Measurements from ENCODE around the gene PAFAH2. TPM values are rescaled to one million over a fixed set of nuclear protein-coding genes. Genes with fewer than 3 reads are reported as not detected.

PAFAH2 gene
- total and polyA plus RNA-seq, 7 experiments from 2014 or later: 11.4 to 36.0 (median 19.5) TPM

DNA sequence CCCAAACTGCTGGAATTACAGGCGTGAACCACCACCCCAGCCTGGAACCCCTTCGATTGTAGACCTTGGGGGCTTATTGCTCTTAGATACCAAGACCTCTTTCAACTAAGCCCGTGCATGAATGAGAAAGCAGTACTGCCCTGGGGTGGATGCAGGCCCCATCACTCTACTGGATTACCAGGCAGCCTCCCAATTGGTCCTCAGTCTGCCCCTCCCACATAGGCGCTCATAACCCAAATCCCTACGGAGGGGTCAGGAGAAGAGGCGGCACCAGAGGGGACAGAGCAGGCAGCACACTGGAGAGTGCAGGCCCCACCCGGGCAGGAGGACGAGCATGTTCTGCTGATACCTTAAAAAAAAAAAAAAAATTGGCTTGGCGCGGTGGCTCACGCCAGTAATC is 79.2 kb downstream of the PAFAH2 start:
- H3K27ac Mint-ChIP-seq: no peak overlapping the region
- no peak for ATAC-seq
- Histone ChIP-seq H3K36me3 (ENCODE audit: control insufficient read depth in 2 of 3, insufficient read depth in 3 of 3, low read length in 3 of 3) (no peaks in the 10 kb centered on the region), H3K27me3 (ENCODE audit: control insufficient read depth in 2 of 2, insufficient read depth in 2 of 2, low read length in 2 of 2) (no peaks in the 10 kb centered on the region), H3K27ac (ENCODE audit: low read depth, low read length) (no peak overlapping the region), H3K4me3 (ENCODE audit: low read length) (no peak overlapping the region), H3K9me3 (ENCODE audit: control insufficient read depth in 2 of 3, low read length in 3 of 3) (no peaks in the 10 kb centered on the region), H3K4me1 (ENCODE audit: control insufficient read depth in 2 of 2, insufficient read depth in 2 of 2, low read length in 2 of 2) (peaks cover 19 to 20% of the 10 kb centered on the region in 2 donors)
- H3K9me3 Mint-ChIP-seq: no peaks in the 10 kb centered on the region
- peaks cover 23 to 46% (median 35%) of the 10 kb centered on the region in 7 donors for H3K4me1 Mint-ChIP-seq
- intact Hi-C loops (cut with micrococcal nuclease): no loop called here
- ChIA-PET POLR2A (interaction anchor here (1.5 to 2.8 kb wide), 2 partner anchors 11 to 23 kb away, joined by 7 to 14 read pairs; partner anchors contain the start of gene STMN1), CTCF (interaction anchor here (1.6 to 1.8 kb wide), 2 partner anchors 23 to 79 kb away, joined by 7 to 8 read pairs; partner anchors contain the start of gene PAFAH2)
- peak overlapping the region in 1 of 10 donors; percentile 51 for H3K4me3 Mint-ChIP-seq
- H3K27me3 Mint-ChIP-seq: peaks cover 0 to 29% (median 0%) of the 10 kb centered on the region in 5 donors
- H3K36me3 Mint-ChIP-seq: peaks cover 0 to 3% (median 0%) of the 10 kb centered on the region in 5 donors
- no peak for DNase-seq

DNA sequence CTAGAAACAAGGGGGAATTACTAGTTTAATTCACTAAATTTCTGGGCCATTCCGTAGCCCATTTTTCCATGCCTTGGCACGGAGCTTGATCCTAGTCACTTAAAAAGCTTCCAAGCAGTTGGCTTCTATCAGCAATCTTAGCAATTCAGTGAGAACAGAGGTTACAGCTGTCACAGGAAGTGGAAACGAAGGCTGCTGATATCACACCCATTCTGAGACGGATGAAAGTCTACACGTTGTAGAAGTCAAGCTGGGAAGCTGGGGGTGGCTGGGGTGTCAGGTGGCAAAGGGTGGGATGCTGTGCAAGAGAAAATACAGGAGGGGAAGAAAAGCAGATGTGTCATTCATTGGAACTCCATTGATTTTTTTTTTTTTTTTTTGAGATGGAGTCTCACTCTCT is 79.9 kb downstream of the PAFAH2 start:
- peak; percentile 60 for ATAC-seq
- CTCF ChIA-PET: interaction anchor here (0.7 to 1.8 kb wide), 4 partner anchors 13 to 120 kb away, joined by 3 to 8 read pairs (median 5); partner anchors contain the start of gene PAFAH2
- no peak overlapping the region for H3K27ac ChIP-seq (ENCODE audit: low read depth, low read length)
- no peaks in the 10 kb centered on the region for H3K36me3 ChIP-seq (ENCODE audit: control insufficient read depth in 2 of 3, insufficient read depth in 3 of 3, low read length in 3 of 3)
- H3K4me1 ChIP-seq (ENCODE audit: control insufficient read depth in 2 of 2, insufficient read depth in 2 of 2, low read length in 2 of 2): peaks cover 19 to 20% of the 10 kb centered on the region in 2 donors
- intact Hi-C loops (cut with micrococcal nuclease): no loop called here
- Mint-ChIP-seq H3K4me1 (peaks cover 23 to 41% (median 31%) of the 10 kb centered on the region in 7 donors), H3K27me3 (peaks cover 0 to 23% (median 0%) of the 10 kb centered on the region in 5 donors), H3K27ac (peak overlapping the region in 8 of 9 donors; percentile 28 to 87 (median 69)), H3K36me3 (peaks cover 0 to 3% (median 0%) of the 10 kb centered on the region in 5 donors), H3K9me3 (no peaks in the 10 kb centered on the region), H3K4me3 (peak overlapping the region; percentile 44 to 78 (median 62))
- H3K9me3 ChIP-seq (ENCODE audit: control insufficient read depth in 2 of 3, low read length in 3 of 3): no peaks in the 10 kb centered on the region
- no peaks in the 10 kb centered on the region for H3K27me3 ChIP-seq (ENCODE audit: control insufficient read depth in 2 of 2, insufficient read depth in 2 of 2, low read length in 2 of 2)
- peak in 7 of 9 donors; percentile 7 to 46 (median 31) for DNase-seq
- no peak overlapping the region for H3K4me3 ChIP-seq (ENCODE audit: low read length)
- POLR2A ChIA-PET: interaction anchor here (0.6 to 2.8 kb wide), 10 partner anchors 10 to 418 kb away, joined by 3 to 14 read pairs (median 3); partner anchors contain the start of genes PAFAH2 and STMN1

DNA sequence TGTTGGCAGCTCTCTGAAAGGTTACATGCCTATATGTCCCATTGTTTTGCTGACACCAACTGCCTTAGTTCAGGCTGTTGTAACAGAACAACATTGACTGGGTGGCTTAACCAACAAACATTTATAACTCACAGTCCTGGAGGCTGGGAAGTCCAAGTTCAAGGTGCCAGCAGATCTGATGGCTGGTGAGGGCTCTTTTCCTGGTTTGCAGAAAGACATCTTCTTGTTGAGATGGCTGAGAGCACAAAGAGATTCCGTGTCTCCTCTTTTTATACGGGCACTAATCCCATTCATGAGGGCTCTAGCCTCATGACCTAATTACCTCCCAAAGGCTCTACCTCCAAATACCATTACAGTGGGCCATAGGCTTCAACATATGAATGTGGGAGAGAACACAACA is 81.4 kb downstream of the PAFAH2 start:
- H3K4me3 ChIP-seq (ENCODE audit: low read length): no peak overlapping the region
- peaks cover 11 to 13% of the 10 kb centered on the region in 2 donors for H3K4me1 ChIP-seq (ENCODE audit: control insufficient read depth in 2 of 2, insufficient read depth in 2 of 2, low read length in 2 of 2)
- Mint-ChIP-seq H3K36me3 (peaks cover 0 to 3% (median 0%) of the 10 kb centered on the region in 5 donors), H3K4me1 (peaks cover 14 to 30% (median 20%) of the 10 kb centered on the region in 7 donors), H3K9me3 (no peaks in the 10 kb centered on the region), H3K27ac (peak overlapping the region in 4 of 9 donors; percentile 18 to 64 (median 58)), H3K4me3 (no peak overlapping the region), H3K27me3 (peaks cover 0 to 20% (median 0%) of the 10 kb centered on the region in 5 donors)
- no peaks in the 10 kb centered on the region for H3K36me3 ChIP-seq (ENCODE audit: control insufficient read depth in 2 of 3, insufficient read depth in 3 of 3, low read length in 3 of 3)
- DNase-seq (no peak), ATAC-seq (no peak)
- H3K27ac ChIP-seq (ENCODE audit: low read depth, low read length): no peak overlapping the region
- H3K27me3 ChIP-seq (ENCODE audit: control insufficient read depth in 2 of 2, insufficient read depth in 2 of 2, low read length in 2 of 2): no peaks in the 10 kb centered on the region
- intact Hi-C loops (cut with micrococcal nuclease): no loop called here
- ChIA-PET CTCF (no interaction called here), POLR2A (interaction anchor here (2.8 kb wide), 1 partner anchor 9 kb away, joined by 14 read pairs; the partner anchor contains the start of gene STMN1)
- no peaks in the 10 kb centered on the region for H3K9me3 ChIP-seq (ENCODE audit: control insufficient read depth in 2 of 3, low read length in 3 of 3)

DNA sequence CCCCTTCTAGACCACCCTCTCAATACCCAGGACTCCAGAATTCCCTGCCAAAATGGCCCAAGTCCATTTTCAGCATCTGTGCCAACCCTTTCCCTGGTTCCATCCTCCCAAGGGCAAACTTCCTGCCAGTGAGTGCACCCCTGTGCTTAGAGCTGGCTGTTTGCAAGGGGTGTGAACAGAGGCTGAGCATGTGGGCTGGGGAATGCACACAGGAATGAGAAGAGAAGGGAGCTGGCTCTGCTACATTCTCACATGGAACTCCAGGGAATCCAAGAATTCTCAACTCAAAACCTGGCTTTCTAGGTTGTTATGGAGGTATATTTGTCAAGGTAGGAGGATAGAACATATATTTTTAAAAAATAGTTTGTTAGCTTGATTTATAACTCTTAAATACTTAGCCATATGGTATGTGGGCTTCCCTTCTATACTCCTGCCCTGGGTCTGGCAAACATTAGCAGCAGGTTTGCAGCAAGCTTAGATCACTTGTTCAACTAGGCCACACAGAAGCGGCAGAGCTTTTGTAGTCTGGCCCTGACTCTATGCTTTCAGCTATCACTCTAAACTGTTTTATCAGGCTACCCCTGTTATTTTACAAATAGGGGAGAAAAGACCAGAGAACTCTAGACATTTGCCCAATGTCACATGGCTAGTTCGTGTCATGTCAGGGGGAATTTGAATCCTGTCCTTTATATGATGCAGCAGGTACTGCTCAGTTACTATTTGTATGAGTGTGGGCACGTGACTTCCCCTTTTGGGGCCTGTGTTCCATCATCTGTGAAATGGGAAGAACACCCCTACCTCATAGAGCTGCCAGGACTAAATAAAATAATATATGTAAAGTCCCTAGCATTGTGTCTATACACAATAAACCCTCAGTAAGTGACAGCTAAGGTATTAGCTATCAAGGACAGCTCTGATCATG is 83.5 kb downstream of the PAFAH2 start:
- Histone ChIP-seq H3K27me3 (ENCODE audit: control insufficient read depth in 2 of 2, insufficient read depth in 2 of 2, low read length in 2 of 2) (no peaks in the 10 kb centered on the region), H3K4me1 (ENCODE audit: control insufficient read depth in 2 of 2, insufficient read depth in 2 of 2, low read length in 2 of 2) (peaks cover 11 to 13% of the 10 kb centered on the region in 2 donors), H3K27ac (ENCODE audit: low read depth, low read length) (no peak overlapping the region), H3K9me3 (ENCODE audit: control insufficient read depth in 2 of 3, low read length in 3 of 3) (no peaks in the 10 kb centered on the region), H3K36me3 (ENCODE audit: control insufficient read depth in 2 of 3, insufficient read depth in 3 of 3, low read length in 3 of 3) (no peaks in the 10 kb centered on the region), H3K4me3 (ENCODE audit: low read length) (no peak overlapping the region)
- peaks cover 0 to 17% (median 0%) of the 10 kb centered on the region in 5 donors for H3K27me3 Mint-ChIP-seq
- no peaks in the 10 kb centered on the region for H3K9me3 Mint-ChIP-seq
- intact Hi-C loops (cut with micrococcal nuclease): no loop called here
- peaks cover 0 to 1% (median 0%) of the 10 kb centered on the region in 5 donors for H3K36me3 Mint-ChIP-seq
- peaks cover 6 to 19% (median 13%) of the 10 kb centered on the region in 7 donors for H3K4me1 Mint-ChIP-seq
- POLR2A ChIA-PET: interaction anchor here (1.1 kb wide), 1 partner anchor 57 kb away, joined by 5 read pairs; no protein-coding TSS in a partner anchor
- CTCF ChIA-PET: interaction anchor here (0.7 to 1.9 kb wide), 3 partner anchors 11 to 83 kb away, joined by 3 to 6 read pairs (median 3); partner anchors contain the start of gene PAFAH2
- no peak for DNase-seq
- H3K27ac Mint-ChIP-seq: peak overlapping the region in 1 of 9 donors; percentile 44
- no peak overlapping the region for H3K4me3 Mint-ChIP-seq
- ATAC-seq: no peak

DNA sequence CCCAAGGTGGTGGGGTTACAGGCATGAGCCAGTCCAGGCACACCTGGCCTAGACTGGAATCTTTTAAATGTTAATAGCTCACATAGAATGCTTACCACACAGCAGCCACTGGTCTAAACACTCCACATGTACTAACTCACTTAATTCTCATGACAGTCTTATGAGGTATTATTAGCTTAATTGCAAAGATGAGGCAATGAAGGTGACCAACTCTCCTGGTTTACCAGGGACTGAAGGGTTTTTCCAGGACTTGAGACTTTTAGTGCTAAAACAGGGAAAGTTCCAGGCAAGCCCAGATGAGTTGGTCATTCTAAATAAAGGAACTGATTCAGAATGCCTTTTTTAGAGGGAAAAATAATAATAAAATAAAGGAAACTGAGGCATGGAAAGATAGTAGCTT is 84.7 kb downstream of the PAFAH2 start:
- Histone ChIP-seq H3K27ac (ENCODE audit: low read depth, low read length) (no peak overlapping the region), H3K4me1 (ENCODE audit: control insufficient read depth in 2 of 2, insufficient read depth in 2 of 2, low read length in 2 of 2) (peaks cover 7 to 8% of the 10 kb centered on the region in 2 donors), H3K4me3 (ENCODE audit: low read length) (no peak overlapping the region), H3K9me3 (ENCODE audit: control insufficient read depth in 2 of 3, low read length in 3 of 3) (no peaks in the 10 kb centered on the region), H3K36me3 (ENCODE audit: control insufficient read depth in 2 of 3, insufficient read depth in 3 of 3, low read length in 3 of 3) (no peaks in the 10 kb centered on the region), H3K27me3 (ENCODE audit: control insufficient read depth in 2 of 2, insufficient read depth in 2 of 2, low read length in 2 of 2) (no peaks in the 10 kb centered on the region)
- intact Hi-C loops (cut with micrococcal nuclease): no loop called here
- no peak overlapping the region for H3K27ac Mint-ChIP-seq
- ATAC-seq: no peak
- H3K36me3 Mint-ChIP-seq: peaks cover 0 to 1% (median 0%) of the 10 kb centered on the region in 5 donors
- no peak overlapping the region for H3K4me3 Mint-ChIP-seq
- ChIA-PET POLR2A (no interaction called here), CTCF (interaction anchor here (0.6 to 1.0 kb wide), 2 partner anchors 18 to 55 kb away, joined by 3 to 4 read pairs; no protein-coding TSS in a partner anchor)
- H3K27me3 Mint-ChIP-seq: peaks cover 0 to 24% (median 0%) of the 10 kb centered on the region in 5 donors
- DNase-seq: no peak
- no peaks in the 10 kb centered on the region for H3K9me3 Mint-ChIP-seq
- peaks cover 6 to 15% (median 9%) of the 10 kb centered on the region in 7 donors for H3K4me1 Mint-ChIP-seq

DNA sequence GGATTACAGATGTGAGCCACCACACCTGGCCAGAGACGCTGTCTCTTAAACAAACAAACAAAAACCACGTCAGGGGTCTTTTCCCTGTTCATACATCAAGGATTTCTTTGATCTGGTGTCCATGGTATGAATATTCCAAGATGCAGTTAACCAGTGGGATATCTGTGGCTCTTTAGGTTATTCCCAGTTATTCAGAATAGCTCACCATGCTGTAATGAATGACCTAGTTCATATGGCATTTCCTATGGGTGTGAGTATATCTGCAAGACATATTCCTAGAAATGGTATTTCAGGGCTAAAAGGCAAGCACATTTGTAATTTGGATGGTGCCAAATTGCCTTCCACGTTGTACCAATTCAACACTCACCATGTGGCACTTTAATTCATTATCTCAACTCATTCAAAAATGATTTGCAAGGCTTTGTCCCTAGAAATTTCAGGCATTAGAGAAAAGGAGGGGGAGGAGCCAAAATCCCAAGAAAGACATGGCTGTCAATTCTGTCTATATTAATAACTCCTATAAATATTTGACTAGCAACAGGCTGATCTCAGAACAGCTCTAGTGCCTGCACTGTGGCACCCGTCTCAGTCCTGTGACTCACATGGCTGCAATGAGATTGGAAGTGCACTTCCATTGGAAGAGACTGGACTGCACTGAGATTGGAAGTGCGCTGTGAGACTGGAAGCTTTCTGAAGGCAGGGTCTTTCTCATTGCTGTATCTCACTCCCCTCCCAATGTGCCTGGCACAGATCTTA is 85.6 kb downstream of the PAFAH2 start:
- DNase-seq (no peak), ATAC-seq (no peak)
- Mint-ChIP-seq H3K4me3 (no peak overlapping the region), H3K4me1 (peaks cover 0 to 10% (median 4%) of the 10 kb centered on the region in 7 donors), H3K27ac (no peak overlapping the region), H3K9me3 (no peaks in the 10 kb centered on the region), H3K36me3 (no peaks in the 10 kb centered on the region), H3K27me3 (peaks cover 0 to 34% (median 0%) of the 10 kb centered on the region in 5 donors)
- no peak overlapping the region for H3K4me3 ChIP-seq (ENCODE audit: low read length)
- ChIA-PET POLR2A (interaction anchor here (1.4 kb wide), 1 partner anchor 10 kb away, joined by 5 read pairs; no protein-coding TSS in a partner anchor), CTCF (interaction anchor here (1.0 kb wide), 1 partner anchor 17 kb away, joined by 4 read pairs; no protein-coding TSS in a partner anchor)
- no peaks in the 10 kb centered on the region for H3K36me3 ChIP-seq (ENCODE audit: control insufficient read depth in 2 of 3, insufficient read depth in 3 of 3, low read length in 3 of 3)
- H3K27ac ChIP-seq (ENCODE audit: low read depth, low read length): no peak overlapping the region
- intact Hi-C loops (cut with micrococcal nuclease): no loop called here
- H3K27me3 ChIP-seq (ENCODE audit: control insufficient read depth in 2 of 2, insufficient read depth in 2 of 2, low read length in 2 of 2): no peaks in the 10 kb centered on the region
- no peaks in the 10 kb centered on the region for H3K4me1 ChIP-seq (ENCODE audit: control insufficient read depth in 2 of 2, insufficient read depth in 2 of 2, low read length in 2 of 2)
- no peaks in the 10 kb centered on the region for H3K9me3 ChIP-seq (ENCODE audit: control insufficient read depth in 2 of 3, low read length in 3 of 3)

All from naive thymus-derived CD4-positive, alpha-beta T cell (primary cell).